Stimulated activated naive CD8-positive, alpha-beta T cell treated with anti-CD3 and anti-CD28 coated beads, Interleukin-15, Interleukin-2, amounts not matched to agents 100 ng/mL and 50 ng/mL, for 24 hours (primary cell): ENCODE data around the gene TMCO2.
"Not testable (repeated sequence)": the region's sequence is repeated elsewhere in the genome, so short reads cannot be mapped to it uniquely, and the experiment has no call there.

Experiments
- H3K27ac Mint-ChIP-seq: one replicate; pipeline ENCODE4 v1.8.0; 2021; ENCODE audit warnings: mild to moderate bottlenecking, mixed read lengths
- H3K27me3 Mint-ChIP-seq: one replicate; pipeline ENCODE4 v1.8.0; 2021; ENCODE audit warnings: mixed read lengths
- H3K36me3 Mint-ChIP-seq: one replicate; pipeline ENCODE4 v1.8.0; 2021; ENCODE audit warnings: low read depth, mixed read lengths
- H3K4me1 Mint-ChIP-seq: one replicate; pipeline ENCODE4 v1.8.0; 2021; ENCODE audit warnings: low read depth, mixed read lengths
- H3K4me3 Mint-ChIP-seq: one replicate; pipeline ENCODE4 v1.8.0; 2021; ENCODE audit warnings: mild to moderate bottlenecking, mixed read lengths
- H3K9me3 Mint-ChIP-seq: one replicate; pipeline ENCODE4 v1.8.0; 2021; ENCODE audit warnings: mixed read lengths

The TMCO2 gene

DNA sequence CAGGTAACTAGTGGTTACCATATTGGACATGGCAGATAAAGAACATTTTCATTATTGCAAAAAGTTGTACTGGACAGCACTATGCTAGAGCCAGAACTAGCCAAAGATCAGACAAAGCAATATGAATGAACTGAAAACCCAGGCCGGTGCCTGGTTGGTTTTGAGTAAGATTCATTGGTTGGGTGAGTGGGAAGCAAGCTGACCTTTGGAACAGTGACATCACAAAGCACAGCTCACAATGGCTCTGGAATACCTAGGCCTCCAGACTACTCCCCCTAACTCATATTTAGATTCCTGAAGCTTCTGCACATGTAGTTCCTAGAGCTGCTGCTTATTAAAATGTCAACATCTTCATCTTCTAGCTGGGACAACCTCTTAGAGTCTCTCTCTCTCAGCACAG, at the start of gene TMCO2:
Gene TMCO2, plus strand, starts transcription at position 283 of the 400 bp plus-strand sequence. Its CDS starts 57 bp downstream, at position 340.
- Mint-ChIP-seq H3K36me3 (no peaks in the 10 kb centered on the region), H3K27ac (no peak within 1 kb of the TSS), H3K4me3 (no peak within 1 kb of the TSS), H3K27me3 (no peaks in the 10 kb centered on the region), H3K4me1 (peaks cover 14% of the 10 kb centered on the region), H3K9me3 (no peaks in the 10 kb centered on the region)

DNA sequence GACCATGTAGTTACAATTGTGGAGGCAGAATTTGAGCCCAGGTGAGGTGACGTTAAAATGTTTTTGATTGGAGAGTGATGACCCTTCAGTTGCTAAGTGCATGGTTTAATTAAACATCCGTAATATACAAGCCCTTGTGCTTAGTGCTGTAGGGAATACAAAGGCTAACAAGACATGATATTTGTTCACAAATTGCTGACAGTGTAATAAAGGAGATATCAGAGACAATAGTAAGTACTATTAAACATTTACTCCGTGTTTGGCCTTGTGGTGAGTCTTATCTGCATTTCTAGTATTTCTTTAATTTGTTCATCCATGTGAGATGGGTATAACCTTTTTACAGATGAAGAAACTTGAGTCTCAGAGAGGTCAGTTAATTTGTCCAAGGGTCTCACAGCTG, 48.6 kb upstream of the TMCO2 start:
- Mint-ChIP-seq H3K9me3 (no peaks in the 10 kb centered on the region), H3K36me3 (peaks cover 49% of the 10 kb centered on the region), H3K27ac (no peak overlapping the region), H3K27me3 (no peaks in the 10 kb centered on the region), H3K4me1 (peaks cover 4% of the 10 kb centered on the region), H3K4me3 (no peak overlapping the region)

DNA sequence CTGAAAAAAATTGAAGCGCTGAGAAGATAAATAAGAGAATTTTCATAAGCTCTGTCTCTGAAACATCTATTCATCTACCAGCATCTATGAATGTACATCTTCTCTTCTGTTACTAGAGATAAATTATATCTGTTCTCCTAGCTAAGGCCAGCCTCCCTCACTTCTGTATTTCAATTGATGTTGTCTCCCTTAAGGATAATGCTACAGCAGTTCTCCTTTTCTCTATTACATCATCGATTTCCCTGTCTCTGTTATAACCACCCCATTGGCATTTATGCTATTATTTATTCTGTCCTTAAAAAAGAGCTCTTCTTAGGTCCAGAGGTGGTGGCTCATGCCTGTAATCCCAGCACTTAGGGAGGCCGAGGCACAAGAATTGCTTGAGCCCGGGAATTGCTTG, 42.9 kb upstream of the TMCO2 start:
- Mint-ChIP-seq H3K4me3 (no peak overlapping the region), H3K4me1 (peaks cover 4% of the 10 kb centered on the region), H3K27ac (no peak overlapping the region), H3K36me3 (peaks cover 56% of the 10 kb centered on the region), H3K9me3 (no peaks in the 10 kb centered on the region), H3K27me3 (no peaks in the 10 kb centered on the region)

DNA sequence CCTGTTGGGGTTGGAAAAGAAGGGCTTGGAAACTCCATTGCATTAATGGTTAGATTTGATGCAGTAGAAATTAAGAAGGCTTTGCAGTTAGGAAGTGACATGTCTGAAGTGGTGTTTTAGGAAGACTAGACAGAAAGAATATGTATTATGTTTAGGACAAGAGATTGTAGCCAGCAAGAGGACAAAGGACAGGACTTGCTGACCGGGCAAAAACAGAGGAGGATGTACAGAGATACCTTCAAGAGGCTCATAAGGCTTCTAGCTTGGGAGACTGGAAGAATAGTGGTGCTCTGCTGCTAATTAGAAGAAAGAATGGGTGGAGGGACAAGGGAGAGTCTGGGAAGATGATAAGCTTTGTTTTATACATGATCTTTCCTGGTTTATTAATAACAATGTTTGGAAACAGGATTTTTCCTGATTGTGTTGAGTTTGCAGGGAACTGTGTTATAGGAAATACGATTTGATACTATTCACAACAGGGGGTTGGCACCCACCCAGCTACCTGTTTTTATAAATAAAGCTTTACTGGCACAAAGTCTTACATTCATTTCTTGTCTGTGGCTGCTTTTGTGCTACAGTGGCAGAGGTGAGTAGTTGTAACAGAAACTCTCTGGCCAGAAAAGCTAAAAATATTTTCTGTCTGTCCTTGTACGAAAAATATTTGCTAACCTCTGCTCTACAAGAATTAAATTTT, 37.1 kb upstream of the TMCO2 start:
- Mint-ChIP-seq H3K9me3 (no peaks in the 10 kb centered on the region), H3K27me3 (no peaks in the 10 kb centered on the region), H3K36me3 (peaks cover 62% of the 10 kb centered on the region), H3K27ac (no peak overlapping the region), H3K4me1 (peaks cover 8% of the 10 kb centered on the region), H3K4me3 (no peak overlapping the region)

DNA sequence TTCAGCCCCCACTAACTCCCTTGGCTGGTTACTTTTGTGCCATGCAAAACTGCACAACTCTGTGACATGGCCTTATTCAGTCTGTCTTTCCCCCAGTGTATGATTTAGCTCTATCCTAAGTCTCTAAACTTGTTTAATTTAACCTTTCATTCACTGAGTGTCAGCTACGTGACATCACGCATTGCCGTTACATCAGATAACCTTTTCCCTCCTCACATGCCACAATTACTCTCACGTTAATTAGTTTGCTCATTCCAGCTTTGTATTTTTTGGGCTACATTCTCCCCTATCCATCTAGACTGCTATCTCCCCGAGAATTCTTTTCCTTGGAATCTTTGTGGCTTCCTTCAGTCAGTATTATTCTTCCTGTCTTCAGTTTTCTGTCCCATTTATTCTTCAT, 29.4 kb upstream of the TMCO2 start:
- Mint-ChIP-seq H3K27ac (peak overlapping the region; percentile 76), H3K36me3 (peaks cover 32% of the 10 kb centered on the region), H3K27me3 (no peaks in the 10 kb centered on the region), H3K4me1 (peaks cover 52% of the 10 kb centered on the region), H3K9me3 (no peaks in the 10 kb centered on the region), H3K4me3 (no peak overlapping the region)

DNA sequence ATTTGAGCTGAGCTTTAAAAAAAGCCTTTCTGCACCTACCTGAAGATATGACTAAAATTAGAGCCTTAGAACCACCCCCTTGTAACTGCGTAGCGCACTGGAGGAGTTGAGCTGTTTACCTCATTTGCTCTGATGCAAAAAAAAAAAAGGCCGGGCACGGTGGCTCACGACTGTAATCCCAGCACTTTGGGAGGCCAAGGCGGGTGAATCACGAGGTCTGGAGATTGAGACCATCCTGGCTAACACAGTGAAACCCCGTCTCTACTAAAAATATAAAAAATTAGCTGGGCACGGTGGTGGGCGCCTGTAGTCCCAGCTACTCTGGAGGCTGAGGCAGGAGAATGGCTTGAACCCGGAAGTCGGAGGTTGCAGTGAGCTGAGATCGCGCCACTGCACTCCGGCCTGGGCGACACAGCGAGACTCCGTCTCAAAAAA, 26.2 kb upstream of the TMCO2 start:
- H3K4me3 Mint-ChIP-seq, H3K9me3 Mint-ChIP-seq, H3K27me3 Mint-ChIP-seq, H3K27ac Mint-ChIP-seq: not testable (repeated sequence)
- Mint-ChIP-seq H3K36me3 (peaks cover 23% of the 10 kb centered on the region), H3K4me1 (peaks cover 50% of the 10 kb centered on the region)

DNA sequence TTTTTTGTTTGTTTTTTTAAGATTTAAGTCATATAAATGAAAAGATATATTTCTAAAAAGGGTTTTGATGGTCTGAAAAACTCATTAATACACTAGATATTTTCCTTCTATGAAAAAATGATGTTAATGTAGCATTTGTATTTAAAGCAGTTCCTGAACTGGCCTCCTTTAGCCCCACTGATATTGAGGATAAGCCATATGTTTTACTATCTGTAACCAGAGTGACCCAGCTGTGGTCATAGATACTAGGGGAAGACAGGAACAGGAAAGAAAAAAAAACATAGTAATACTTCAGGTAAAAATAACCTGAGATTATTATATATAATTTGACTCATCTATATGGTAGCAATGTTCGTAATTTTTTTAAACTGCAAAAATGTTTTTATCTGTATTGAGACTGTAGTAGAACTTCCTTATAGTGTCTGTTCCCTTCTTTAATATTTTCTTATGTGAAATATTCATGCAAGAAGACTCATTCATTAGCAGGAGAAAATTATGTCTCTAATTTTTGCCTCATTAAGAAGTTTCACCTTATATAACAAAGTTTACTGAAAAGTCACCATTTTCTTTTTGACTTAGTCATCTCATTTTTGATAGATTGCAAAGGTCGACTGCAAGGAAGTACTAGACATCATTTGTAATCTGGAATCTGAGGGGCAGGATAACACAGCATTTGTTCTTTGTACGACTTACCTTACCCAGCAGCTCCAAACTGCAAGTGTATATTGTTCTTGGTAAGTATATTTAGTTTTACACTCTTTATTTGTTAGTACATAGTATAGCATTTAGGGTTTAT, 25.6 kb upstream of the TMCO2 start:
- Mint-ChIP-seq H3K27ac (no peak overlapping the region), H3K9me3 (no peaks in the 10 kb centered on the region), H3K4me1 (peaks cover 46% of the 10 kb centered on the region), H3K4me3 (no peak overlapping the region), H3K27me3 (no peaks in the 10 kb centered on the region), H3K36me3 (peaks cover 25% of the 10 kb centered on the region)

DNA sequence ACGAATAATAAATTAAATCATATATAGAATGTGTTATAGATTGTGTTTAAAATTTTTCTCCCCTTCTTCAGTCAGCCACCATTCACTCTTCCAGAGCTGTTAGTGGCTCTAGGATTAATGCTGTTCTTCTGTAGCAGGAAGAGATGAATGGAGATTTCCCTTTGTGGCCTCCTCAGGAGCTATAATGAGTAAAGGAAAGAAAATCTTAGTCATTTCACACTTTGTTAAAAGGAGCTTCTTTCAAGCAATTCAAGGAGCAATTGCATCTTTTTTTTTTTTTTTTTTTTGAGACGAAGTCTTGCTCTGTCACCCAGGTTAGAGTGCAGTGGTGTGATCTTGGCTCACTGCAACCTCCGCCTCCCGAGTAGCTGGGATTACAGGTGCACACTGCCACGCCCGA, 23.7 kb upstream of the TMCO2 start:
- peaks cover 34% of the 10 kb centered on the region for H3K4me1 Mint-ChIP-seq
- peaks cover 28% of the 10 kb centered on the region for H3K36me3 Mint-ChIP-seq
- H3K9me3 Mint-ChIP-seq: no peaks in the 10 kb centered on the region
- H3K4me3 Mint-ChIP-seq: no peak overlapping the region
- no peaks in the 10 kb centered on the region for H3K27me3 Mint-ChIP-seq
- peak overlapping the region; percentile 55 for H3K27ac Mint-ChIP-seq

DNA sequence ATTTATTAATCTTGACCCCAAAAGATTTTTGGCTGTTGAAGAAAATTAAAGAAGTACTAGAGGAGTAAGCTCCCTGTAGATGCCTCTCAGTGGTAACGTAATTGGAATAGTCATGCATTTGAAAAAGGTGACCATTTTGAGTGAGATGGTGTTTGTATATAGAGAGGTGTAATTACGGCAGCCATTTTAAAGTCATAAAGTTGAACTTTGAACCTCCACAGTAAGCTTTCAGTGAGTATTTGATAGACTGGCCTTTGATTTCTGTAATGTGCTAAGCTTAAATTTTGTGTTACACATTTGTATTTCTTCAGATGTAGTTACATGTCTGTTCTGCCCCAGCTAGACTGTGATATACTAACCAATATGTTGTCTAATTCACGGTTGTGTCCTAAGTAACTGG, 21.5 kb upstream of the TMCO2 start:
- Mint-ChIP-seq H3K27ac (no peak overlapping the region), H3K27me3 (no peaks in the 10 kb centered on the region), H3K36me3 (peaks cover 26% of the 10 kb centered on the region), H3K4me1 (peaks cover 35% of the 10 kb centered on the region), H3K9me3 (no peaks in the 10 kb centered on the region), H3K4me3 (no peak overlapping the region)

DNA sequence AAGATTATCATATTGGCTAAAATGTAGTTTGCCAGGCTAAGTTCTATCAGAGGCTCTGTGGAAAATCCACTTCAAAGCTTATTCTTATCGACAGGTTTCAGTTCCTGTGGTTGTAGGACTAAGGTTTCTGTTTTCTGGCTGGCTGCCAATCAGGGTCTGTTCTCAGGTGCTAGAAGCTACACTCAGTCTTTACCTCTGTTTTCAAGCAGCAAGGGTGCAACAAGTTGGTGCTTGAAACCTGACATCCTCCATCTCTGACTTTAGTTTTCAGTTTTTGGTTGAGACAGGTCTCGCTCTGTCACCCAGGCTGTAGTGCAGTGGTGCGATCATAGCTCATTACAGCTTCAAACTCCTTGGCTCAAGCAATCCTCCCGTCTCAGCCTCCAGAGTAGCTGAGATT, 15.3 kb upstream of the TMCO2 start:
- H3K27ac Mint-ChIP-seq: no peak overlapping the region
- peaks cover 30% of the 10 kb centered on the region for H3K4me1 Mint-ChIP-seq
- no peak overlapping the region for H3K4me3 Mint-ChIP-seq
- H3K9me3 Mint-ChIP-seq: no peaks in the 10 kb centered on the region
- peaks cover 72% of the 10 kb centered on the region for H3K36me3 Mint-ChIP-seq
- no peaks in the 10 kb centered on the region for H3K27me3 Mint-ChIP-seq

DNA sequence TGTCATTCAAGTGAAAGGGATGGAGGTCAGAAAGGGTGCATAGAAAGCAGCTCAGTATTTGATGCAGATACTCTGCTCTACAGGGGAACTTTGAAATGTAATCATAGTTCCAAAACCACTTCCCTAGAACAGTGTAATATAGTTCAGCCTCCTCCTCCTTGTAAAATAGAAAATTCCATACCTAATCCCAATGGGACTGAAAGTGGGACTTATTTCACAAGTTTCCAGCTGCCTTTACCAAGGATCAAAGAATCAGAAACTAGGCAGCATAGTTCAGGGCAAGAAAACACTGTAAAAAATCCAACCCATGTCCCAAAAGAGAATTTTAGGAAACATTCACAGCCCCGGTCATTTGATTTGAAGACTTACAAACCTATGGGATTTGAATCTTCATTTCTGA, 8.1 kb upstream of the TMCO2 start:
- H3K4me1 Mint-ChIP-seq: peaks cover 38% of the 10 kb centered on the region
- no peak overlapping the region for H3K27ac Mint-ChIP-seq
- H3K4me3 Mint-ChIP-seq: no peak overlapping the region
- no peaks in the 10 kb centered on the region for H3K9me3 Mint-ChIP-seq
- no peaks in the 10 kb centered on the region for H3K27me3 Mint-ChIP-seq
- peaks cover 53% of the 10 kb centered on the region for H3K36me3 Mint-ChIP-seq

DNA sequence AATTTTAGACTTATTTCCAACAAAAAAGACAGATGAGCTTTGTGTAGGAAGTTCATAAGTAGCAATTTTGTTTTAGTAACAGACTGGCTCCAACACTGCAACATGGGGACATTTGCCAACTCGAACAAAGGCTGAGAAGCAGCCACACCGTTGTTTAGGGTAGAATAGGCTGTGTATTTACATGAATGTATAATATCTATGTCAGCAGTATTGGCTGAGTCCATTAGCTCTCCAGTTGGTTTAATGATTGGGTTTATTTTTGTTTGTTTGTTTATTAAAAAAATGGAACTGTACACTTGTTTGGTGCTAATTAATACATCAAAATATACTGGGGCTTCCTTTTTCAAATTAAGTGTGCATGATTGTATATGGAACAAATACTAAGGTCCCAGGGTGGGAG, 7.3 kb upstream of the TMCO2 start:
- H3K4me3 Mint-ChIP-seq: no peak overlapping the region
- peaks cover 44% of the 10 kb centered on the region for H3K4me1 Mint-ChIP-seq
- peaks cover 47% of the 10 kb centered on the region for H3K36me3 Mint-ChIP-seq
- H3K9me3 Mint-ChIP-seq: no peaks in the 10 kb centered on the region
- H3K27me3 Mint-ChIP-seq: no peaks in the 10 kb centered on the region
- H3K27ac Mint-ChIP-seq: no peak overlapping the region

DNA sequence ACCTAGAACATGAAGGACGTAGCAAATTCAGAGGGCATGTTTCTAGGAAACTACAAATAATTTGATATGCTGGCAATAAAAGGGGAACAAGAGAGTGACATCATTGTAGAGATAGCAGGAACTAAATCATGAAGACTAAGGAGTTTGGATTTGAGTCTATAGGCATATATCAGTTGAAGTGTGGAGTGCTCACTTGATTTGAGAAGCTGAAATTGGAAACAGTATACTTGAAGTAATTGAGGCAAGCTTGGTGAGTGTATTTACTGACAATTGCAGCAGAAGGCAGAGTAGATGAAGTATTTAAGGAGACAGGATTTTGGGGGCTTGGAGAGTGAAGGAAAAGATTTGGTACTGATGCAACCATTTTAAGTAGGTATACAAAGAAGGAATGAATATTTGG, 6.4 kb upstream of the TMCO2 start:
- no peaks in the 10 kb centered on the region for H3K9me3 Mint-ChIP-seq
- no peaks in the 10 kb centered on the region for H3K27me3 Mint-ChIP-seq
- peaks cover 44% of the 10 kb centered on the region for H3K4me1 Mint-ChIP-seq
- peak overlapping the region; percentile 73 for H3K27ac Mint-ChIP-seq
- H3K36me3 Mint-ChIP-seq: peaks cover 38% of the 10 kb centered on the region
- H3K4me3 Mint-ChIP-seq: peak overlapping the region; percentile 40

DNA sequence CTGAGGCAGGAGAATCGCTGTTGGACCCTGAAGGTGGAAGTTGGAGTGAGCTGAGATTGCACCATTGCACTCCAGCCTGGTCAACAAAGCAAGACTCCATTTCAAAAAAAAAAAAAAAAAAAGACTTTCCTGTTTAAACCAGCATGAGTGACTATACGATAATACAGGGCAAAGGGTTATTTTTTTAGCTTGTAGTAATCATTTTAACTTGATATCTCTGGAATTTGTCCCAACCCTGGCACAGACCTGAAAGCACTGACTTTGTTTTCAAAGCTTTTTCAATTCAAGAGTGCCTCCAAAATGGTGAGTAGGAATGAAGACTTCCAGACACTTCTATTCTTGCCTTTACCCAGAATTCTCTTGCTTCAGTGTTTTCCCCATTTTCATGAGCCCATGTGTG, 4.4 kb upstream of the TMCO2 start:
- Mint-ChIP-seq H3K4me3 (no peak overlapping the region), H3K27me3 (no peaks in the 10 kb centered on the region), H3K36me3 (peaks cover 18% of the 10 kb centered on the region), H3K27ac (no peak overlapping the region), H3K9me3 (no peaks in the 10 kb centered on the region), H3K4me1 (peaks cover 33% of the 10 kb centered on the region)

DNA sequence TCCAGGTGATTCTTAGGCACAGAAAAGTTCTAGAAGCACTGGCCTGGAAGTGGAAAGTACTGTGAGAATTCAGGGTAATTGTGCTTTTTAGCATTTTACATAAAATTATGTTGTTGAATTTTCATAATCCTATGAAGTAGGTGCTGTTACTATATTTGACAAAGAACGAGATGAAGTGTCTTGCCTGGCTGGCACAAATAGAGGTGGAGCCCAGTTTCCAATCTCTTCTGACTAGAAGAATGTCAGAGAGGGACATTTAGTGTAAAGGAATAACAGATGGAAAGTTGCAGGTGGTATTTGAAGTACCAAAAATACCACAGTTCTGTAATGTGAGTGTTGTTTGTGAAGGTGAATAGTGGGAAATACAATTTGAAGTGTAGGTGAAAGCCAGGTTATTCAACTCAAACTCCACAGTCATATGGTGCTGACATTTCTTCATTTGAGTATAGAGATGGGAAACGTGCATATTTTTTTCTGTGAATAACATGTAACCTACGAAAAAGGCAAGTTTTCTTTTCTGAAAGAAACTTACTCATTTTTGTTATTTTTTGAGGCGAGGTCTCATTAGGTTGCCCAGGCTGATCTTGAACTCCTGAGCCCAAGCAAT, 3.5 kb upstream of the TMCO2 start:
- Mint-ChIP-seq H3K4me3 (no peak overlapping the region), H3K4me1 (peaks cover 31% of the 10 kb centered on the region), H3K27me3 (no peaks in the 10 kb centered on the region), H3K9me3 (no peaks in the 10 kb centered on the region), H3K27ac (no peak overlapping the region), H3K36me3 (peaks cover 10% of the 10 kb centered on the region)
